K562 (cell line): ENCODE results near the gene ST7. TPM values are rescaled to one million over a fixed set of nuclear protein-coding genes. Genes with fewer than 3 reads are reported as not detected.

ENCODE experiments used
- ATAC-seq: fragments of 200-7000 bp; cut with Tn5 transposase; 3 replicates; pipeline ENCODE4 v1.9.1; 2020; ENCODE audit warnings: moderate library complexity
- BruUV-seq: library from RNA; stranded (reverse); fragments of 400-500 nt; replicated peaks from 2 replicates; lab custom pipeline; 2021; lab: Mats Ljungman, UMichigan
- CTCF ChIA-PET: fragments of 300-600 bp; formaldehyde crosslinking; extraction: SDS; loops from one replicate; lab custom pipeline; 2021; ENCODE audit warnings: low intra/inter-chr PET ratio; lab: Yijun Ruan, JAX
- POLR2A ChIA-PET: fragments of 300-600, 350-650 bp; sonication (Branson Sonifier 250); formaldehyde crosslinking; extraction: SDS; loops from one replicate; lab custom pipeline; 2021; ENCODE audit warnings: antibody characterized with exemption, inconsistent platforms; lab: Yijun Ruan, JAX
- DNase-seq, 4 experiments: peaks; one replicate each; pipeline versions ENCODE4 v3.0.0 to v3.0.0-alpha.2; 2011 to 2018; ENCODE audit warnings: low spot score in 3 of 4, mixed read lengths in 3 of 4; ENCODE audit errors: extremely low read depth in 1 of 4
- FAIRE-seq: peaks from 2 replicates; lab custom pipeline; 2011; peaks lifted over from hg19 to GRCh38; lab: Jason Lieb, UNC
- H2AFZ ChIP-seq: 2 replicates; pipeline ENCODE4 v1.6.0; 2011; ENCODE audit warnings: low read depth, low read length, control low read depth, inconsistent platforms
- H3K27ac ChIP-seq: fragments of 200-600 bp; 3 replicates; pipeline ENCODE4 v1.8.0; 2011; ENCODE audit warnings: low read depth, mild to moderate bottlenecking, control low read depth, inconsistent platforms, low read length, moderate library complexity, mixed read lengths; ENCODE audit errors: extremely low read depth
- H3K27me3 ChIP-seq, 2 experiments: fragments of 300-600 bp in 1 of 2; 2 replicates in 1 of 2; 3 replicates in 1 of 2; pipeline versions ENCODE4 v1.6.0 to v1.8.0; 2011; ENCODE audit warnings: inconsistent platforms in 2 of 2, low read length in 2 of 2, mild to moderate bottlenecking in 1 of 2, mixed read lengths in 1 of 2, moderate library complexity in 1 of 2; ENCODE audit not compliant: control insufficient read depth in 2 of 2, insufficient read depth in 2 of 2
- H3K36me3 ChIP-seq: fragments of 300-600 bp; 3 replicates; pipeline ENCODE4 v1.8.0; 2011; ENCODE audit warnings: mild to moderate bottlenecking, low read length, inconsistent platforms; ENCODE audit not compliant: control insufficient read depth, insufficient read depth
- H3K4me1 ChIP-seq, 2 experiments: fragments of 200-600 bp in 1 of 2; replicated peaks in 1 of 2; 2 replicates in 1 of 2; 3 replicates in 1 of 2; pipeline versions ENCODE4 v1.5.1 to v1.8.0; 2011; ENCODE audit warnings: inconsistent platforms in 2 of 2, low read length in 2 of 2, mild to moderate bottlenecking in 1 of 2, mixed read lengths in 1 of 2, moderate library complexity in 1 of 2; ENCODE audit not compliant: control insufficient read depth in 2 of 2, insufficient read depth in 2 of 2
- H3K4me2 ChIP-seq: 2 replicates; pipeline ENCODE4 v1.6.1; 2011; ENCODE audit warnings: low read length, control low read depth, inconsistent platforms, mixed read lengths; ENCODE audit not compliant: insufficient read depth
- H3K4me3 ChIP-seq: fragments of 200-600 bp; sonication (generic), shearing (Covaris generic); 2 replicates; pipeline ENCODE4 v1.5.1; 2016; ENCODE audit warnings: control low read depth, inconsistent platforms
- H3K79me2 ChIP-seq: fragments of 200-600 bp; 3 replicates; pipeline ENCODE4 v1.8.0; 2011; ENCODE audit warnings: low read length, inconsistent platforms; ENCODE audit not compliant: control insufficient read depth, insufficient read depth
- H3K9ac ChIP-seq, 2 experiments: 2 replicates each; pipeline versions ENCODE4 v1.6.0 to v1.6.1; 2011; ENCODE audit warnings: low read depth in 2 of 2, low read length in 2 of 2, control low read depth in 1 of 2, inconsistent platforms in 1 of 2, mild to moderate bottlenecking in 1 of 2, mixed read lengths in 1 of 2; ENCODE audit not compliant: insufficient read depth in 1 of 2
- H3K9me1 ChIP-seq: one replicate; pipeline ENCODE4 v1.6.0; 2011; ENCODE audit warnings: inconsistent platforms, mild to moderate bottlenecking, low read length, moderate library complexity; ENCODE audit not compliant: control insufficient read depth, insufficient read depth
- H3K9me3 ChIP-seq: replicated peaks from 2 replicates; pipeline ENCODE4 v1.5.1; 2011; ENCODE audit warnings: low read depth, low read length, inconsistent platforms; ENCODE audit not compliant: control insufficient read depth, insufficient read depth
- H4K20me1 ChIP-seq: replicated peaks from 2 replicates; pipeline ENCODE4 v1.6.1; 2011; ENCODE audit warnings: low read length, inconsistent platforms, mixed read lengths; ENCODE audit not compliant: control insufficient read depth, insufficient read depth
- CBX3 ChIP-seq, 2 experiments: IDR thresholded peaks; 1 replicate in 1 of 2; 2 replicates in 1 of 2; pipeline ENCODE4 v1.6.1; 2012; ENCODE audit warnings: inconsistent platforms in 2 of 2, low read length in 2 of 2, borderline replicate concordance in 1 of 2, control low read depth in 1 of 2
- CREB5 ChIP-seq: fragments of 250-450 bp; sonication (Bioruptor Pico); IDR thresholded peaks from 2 replicates; pipeline ENCODE4 v1.5.0; 2020; ENCODE audit warnings: mild to moderate bottlenecking
- EGR1 ChIP-seq: fragments of 450-650 bp; conservative IDR thresholded peaks from 2 replicates; pipeline ENCODE4 v1.6.1; 2017; ENCODE audit warnings: mild to moderate bottlenecking
- ETS1 ChIP-seq: conservative IDR thresholded peaks from 2 replicates; pipeline ENCODE4 v1.6.1; 2011; ENCODE audit warnings: low read depth, mild to moderate bottlenecking, low read length; ENCODE audit not compliant: control insufficient read depth
- JUN ChIP-seq, 2 experiments: sonication (generic) in 1 of 2; formaldehyde crosslinking in 1 of 2; IDR thresholded peaks; 2 replicates each; pipeline versions ENCODE4 v1.6.1 to v1.8.0; 2012 to 2022; ENCODE audit warnings: borderline replicate concordance in 2 of 2, mild to moderate bottlenecking in 2 of 2, improper control_type of control experiment in 1 of 2, low read depth in 1 of 2, low read length in 1 of 2, missing genetic modification reagents in 1 of 2
- MED1 ChIP-seq: sonication (generic); formaldehyde crosslinking; IDR thresholded peaks from 2 replicates; pipeline ENCODE4 v1.8.1; 2023; ENCODE audit warnings: missing genetic modification reagents, borderline replicate concordance
- RAD21 ChIP-seq, 2 experiments: fragments of 250-450 bp in 1 of 2; fragments of 450-650 bp in 1 of 2; sonication (Bioruptor Pico) in 1 of 2; formaldehyde crosslinking in 1 of 2; IDR thresholded peaks in 1 of 2; conservative IDR thresholded peaks in 1 of 2; 2 replicates each; pipeline versions ENCODE4 v1.4.0 to v1.8.0; 2020 to 2022; ENCODE audit warnings: mild to moderate bottlenecking in 2 of 2, moderate library complexity in 1 of 2
- RNF219 ChIP-seq: fragments of 250-450 bp; sonication (Bioruptor Pico); IDR thresholded peaks from 2 replicates; pipeline ENCODE4 v1.5.0; 2022; ENCODE audit warnings: mild to moderate bottlenecking
- SPI1 ChIP-seq: IDR thresholded peaks from 2 replicates; pipeline ENCODE4 v1.6.1; 2011; ENCODE audit warnings: low read depth, low read length, control low read depth, borderline replicate concordance
- TARDBP ChIP-seq: fragments of 450-650 bp; IDR thresholded peaks from 2 replicates; pipeline ENCODE4 v1.6.1; 2016
- TRIM28 ChIP-seq: fragments of 450-650 bp; IDR thresholded peaks from 2 replicates; pipeline ENCODE4 v1.6.1; 2017
- XRCC3 ChIP-seq: fragments of 450-650 bp; IDR thresholded peaks from 2 replicates; pipeline ENCODE4 v1.6.1; 2017; ENCODE audit warnings: mild to moderate bottlenecking, moderate library complexity
- ZC3H8 ChIP-seq: fragments of 450-650 bp; IDR thresholded peaks from 2 replicates; pipeline ENCODE4 v1.6.1; 2017
- ZNF280B ChIP-seq: fragments of 250-450 bp; sonication (Bioruptor Pico); IDR thresholded peaks from 2 replicates; pipeline ENCODE4 v1.5.1; 2021; ENCODE audit warnings: mild to moderate bottlenecking
- ZNF57 ChIP-seq: fragments of 450-650 bp; formaldehyde crosslinking; IDR thresholded peaks from 2 replicates; pipeline ENCODE4 v1.4.0; 2020; ENCODE audit warnings: mild to moderate bottlenecking, moderate library complexity
- WGBS: fragments of 100-300 bp; shearing (Covaris generic); methylation state at CpG from one replicate; pipeline ENCODE4 v1.1.6; 2016; ENCODE audit warnings: low coverage, mixed read lengths; ENCODE audit not compliant: insufficient coverage; ENCODE audit errors: missing lambda C conversion rate; 5-methylcytosine and 5-hydroxymethylcytosine counted together
- in situ Hi-C: fragments of 300-500 bp; cut with MboI; formaldehyde crosslinking; loops from 4 replicates; pipeline ENCODE4 v1.15.0; 2018; ENCODE audit warnings: inconsistent platforms, mixed read lengths
- intact Hi-C: fragments of 100-400 bp; cut with micrococcal nuclease; formaldehyde crosslinking; loops from 2 replicates; pipeline ENCODE4 v1.14.2; 2022
- polyA plus RNA-seq, 8 experiments: library from polyadenylated mRNA; depleted of rRNA in 4 of 8; stranded (reverse) in 5 of 8; unstranded in 3 of 8; fragments of >200 nt; fragmentation: Nextera tagmentation in 2 of 8; fragmentation: Illumina TruSeq in 1 of 8; extraction: Ambion mirVana in 2 of 8; extraction: Trizol in 1 of 8; gene quantifications; 2 replicates each; pipeline versions ENCODE4 v1.2.1 to v1.2.3, GENCODE V29; 2011 to 2014; ENCODE audit warnings: inconsistent platforms in 1 of 8, missing spikeins in 1 of 8
- total RNA-seq, 7 experiments: library from RNA; depleted of rRNA in 6 of 7; stranded (reverse); fragments of >200 nt in 6 of 7; fragmentation: Illumina TruSeq in 2 of 7; extraction: Trizol in 2 of 7; gene quantifications; 2 replicates each; pipeline versions ENCODE4 v1.2.1 to v1.2.3, GENCODE V29; 2011 to 2021; ENCODE audit warnings: low replicate concordance in 1 of 7

Gene ST7
- total and polyA plus RNA-seq, 9 of the 15 experiments (the other 6 are each of a cell fraction or from before 2014, with no cell fraction given) = 23.9 to 56.3 (median 36.9) TPM

GRCh38 chr7:117124591-117125220, 171.4 kb downstream of the ST7 start:
- POLR2A ChIA-PET = interaction anchor here (0.9 to 2.2 kb wide), 8 partner anchors 8 to 198 kb away, joined by 3 to 14 read pairs (median 4); no protein-coding TSS in a partner anchor
- 13% methylated on average over 4 of the region's 4 CpGs for WGBS
- no peak overlapping the region for H3K27ac ChIP-seq
- DNase-seq (peak; percentile 42 to 94 (median 68)), FAIRE-seq (peak; percentile 87), ATAC-seq (peak; percentile 97)
- peaks cover 19% of the 10 kb centered on the region; the same call in 2 of the 3 replicates for H3K36me3 ChIP-seq
- H3K4me2 ChIP-seq = no peak overlapping the region
- no peak overlapping the region for H3K4me3 ChIP-seq
- no peaks in the 10 kb centered on the region for H3K9me3 ChIP-seq
- H3K9ac ChIP-seq = no peak overlapping the region
- no peaks in the 10 kb centered on the region for H3K9me1 ChIP-seq
- no peak overlapping the region for H2AFZ ChIP-seq
- BruUV-seq = no TSS peak
- in situ Hi-C loops = loop anchor here (5.0 kb wide), 2 partner anchors 137 to 197 kb away; no protein-coding TSS in a partner anchor
- CTCF ChIA-PET = interaction anchor here (0.9 to 5.2 kb wide), 4 partner anchors 13 to 194 kb away, joined by 3 to 54 read pairs (median 3); no protein-coding TSS in a partner anchor
- H4K20me1 ChIP-seq = no peaks in the 10 kb centered on the region
- no peaks in the 10 kb centered on the region for H3K79me2 ChIP-seq
- intact Hi-C loops = loop anchor here (5.0 to 10.0 kb wide), 4 partner anchors 247 to 950 kb away; no protein-coding TSS in a partner anchor
- H3K4me1 ChIP-seq = peaks cover 0 to 15% of the 10 kb centered on the region in 2 experiments; a peak in 3 of 5 replicates
- H3K27me3 ChIP-seq = no peaks in the 10 kb centered on the region
- no peak for TF ChIP-seq RNF219 (CRISPR knock-in tag)
- TF ChIP-seq EGR1 = no peak
- TF ChIP-seq JUN (IDR thresholded peaks at IDR 0.05; ENCODE audit: borderline replicate concordance, low read depth, low read length) = peak; percentile 95
- TF ChIP-seq JUN (CRISPR knock-in tag; IDR thresholded peaks at IDR 0.05; ENCODE audit: borderline replicate concordance) = peak; percentile 17; the same call in 1 of the 2 replicates
- TF ChIP-seq TRIM28 = no peak
- 0 out of 2 replicates have a peak, but pooled peaks have one; percentile 47 for TF ChIP-seq TARDBP
- TF ChIP-seq ZC3H8 = no peak
- TF ChIP-seq CREB5 = no peak
- no peak for TF ChIP-seq ETS1
- peak in 1 of 2 experiments; percentile 57; a peak in 1 of 3 replicates for TF ChIP-seq CBX3 (IDR thresholded peaks at IDR 0.05; ENCODE audit: borderline replicate concordance in 1 of 2, low read length in 2 of 2)
- no peak for TF ChIP-seq SPI1
- TF ChIP-seq RAD21 (CRISPR knock-in tag; conservative IDR thresholded peaks at IDR 0.05 in 1 of 2, IDR thresholded peaks at IDR 0.05 in 1 of 2) = peak in 1 of 2 experiments; percentile 28; a peak in 2 of 4 replicates
- TF ChIP-seq ZNF57 (CRISPR knock-in tag) = no peak
- no peak for TF ChIP-seq ZNF280B (CRISPR knock-in tag)
- TF ChIP-seq XRCC3 = no peak
- TF ChIP-seq MED1 = no peak
